Hepatocyte (in vitro differentiated cells): ENCODE data around the gene ENG.

Experiments
- EZH2 ChIP-seq: fragments of 200-600 bp; sonication (generic); IDR thresholded peaks from 2 replicates; pipeline ENCODE4 v1.6.1; 2016; ENCODE audit warnings: antibody characterized with exemption, mild to moderate bottlenecking, borderline replicate concordance
- EZH2phosphoT487 ChIP-seq: fragments of 200-600 bp; sonication (generic); IDR thresholded peaks from one replicate; pipeline ENCODE4 v1.6.1; 2018; ENCODE audit warnings: antibody characterized with exemption, mild to moderate bottlenecking, low read depth, moderate library complexity; ENCODE audit not compliant: unreplicated experiment, severe bottlenecking
- TF ChIP-seq, protein P1 (sequence below): fragments of 200-600 bp; sonication (generic); IDR thresholded peaks from 2 replicates; pipeline ENCODE4 v1.5.1; 2016; ENCODE audit warnings: antibody characterized with exemption, mild to moderate bottlenecking; ENCODE audit not compliant: poor library complexity

DNA sequence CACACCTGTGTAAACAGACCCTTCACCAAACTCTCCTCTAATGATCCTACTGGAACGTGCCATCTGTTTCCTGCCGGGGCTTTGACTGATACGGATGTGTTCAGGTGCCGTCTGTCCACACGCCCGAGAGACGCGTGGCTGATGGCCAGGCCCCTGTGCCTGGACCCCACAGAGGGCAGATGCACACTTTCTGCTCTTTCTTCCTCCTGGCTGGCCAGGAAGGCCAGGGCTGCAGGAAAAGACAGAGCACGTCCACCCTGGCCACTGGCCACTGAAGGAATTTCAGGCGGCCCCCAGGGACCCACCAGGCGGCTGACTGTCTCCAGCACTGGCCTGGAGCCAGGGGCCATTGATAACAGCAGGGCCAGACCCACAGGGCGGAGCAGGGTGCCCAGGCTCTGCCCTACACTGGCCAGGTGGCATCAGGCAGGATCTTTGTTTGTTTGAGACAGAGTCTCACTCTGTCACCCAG lies 3.6 kb upstream of the ENG start:
- TF ChIP-seq, protein P1, sequence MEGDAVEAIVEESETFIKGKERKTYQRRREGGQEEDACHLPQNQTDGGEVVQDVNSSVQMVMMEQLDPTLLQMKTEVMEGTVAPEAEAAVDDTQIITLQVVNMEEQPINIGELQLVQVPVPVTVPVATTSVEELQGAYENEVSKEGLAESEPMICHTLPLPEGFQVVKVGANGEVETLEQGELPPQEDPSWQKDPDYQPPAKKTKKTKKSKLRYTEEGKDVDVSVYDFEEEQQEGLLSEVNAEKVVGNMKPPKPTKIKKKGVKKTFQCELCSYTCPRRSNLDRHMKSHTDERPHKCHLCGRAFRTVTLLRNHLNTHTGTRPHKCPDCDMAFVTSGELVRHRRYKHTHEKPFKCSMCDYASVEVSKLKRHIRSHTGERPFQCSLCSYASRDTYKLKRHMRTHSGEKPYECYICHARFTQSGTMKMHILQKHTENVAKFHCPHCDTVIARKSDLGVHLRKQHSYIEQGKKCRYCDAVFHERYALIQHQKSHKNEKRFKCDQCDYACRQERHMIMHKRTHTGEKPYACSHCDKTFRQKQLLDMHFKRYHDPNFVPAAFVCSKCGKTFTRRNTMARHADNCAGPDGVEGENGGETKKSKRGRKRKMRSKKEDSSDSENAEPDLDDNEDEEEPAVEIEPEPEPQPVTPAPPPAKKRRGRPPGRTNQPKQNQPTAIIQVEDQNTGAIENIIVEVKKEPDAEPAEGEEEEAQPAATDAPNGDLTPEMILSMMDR, result no peak
- TF ChIP-seq EZH2 (no peak), EZH2phosphoT487 (no peak)
